GM18519 (cell line): ENCODE results near the gene RAPGEF2.
"Not testable (repeated sequence)": the region's sequence is repeated elsewhere in the genome, so short reads cannot be mapped to it uniquely, and the experiment has no call there.

ENCODE experiments used
- ATAC-seq: cut with Tn5 transposase; IDR thresholded peaks from one replicate; pipeline ENCODE4 v1.9.1; 2021; ENCODE audit warnings: mild to moderate bottlenecking, moderate library complexity; ENCODE audit not compliant: unreplicated experiment, low FRiP score

RAPGEF2 gene

GRCh38 chr4:159097144-159097543 lies 5.7 kb upstream of the RAPGEF2 start:
- ATAC-seq: no peak

DNA sequence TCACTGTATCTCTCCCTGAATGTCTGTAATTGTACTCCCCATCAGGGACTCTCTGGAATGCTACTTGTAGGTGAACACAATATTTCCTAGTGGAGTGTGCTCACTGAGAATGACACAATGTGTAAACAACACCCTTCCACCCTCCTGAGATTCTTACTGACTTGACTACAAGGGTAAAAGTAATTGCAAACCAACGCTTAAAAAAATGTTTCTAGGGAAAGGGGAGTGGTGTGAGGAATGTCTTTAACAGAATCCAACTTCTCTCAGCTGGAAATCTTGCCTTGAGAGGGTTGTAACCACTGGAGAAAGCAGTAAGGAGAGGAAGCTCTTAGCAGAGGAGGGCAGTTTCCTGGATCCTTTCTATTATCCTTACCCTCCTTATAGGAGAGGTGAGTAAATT lies 5.1 kb upstream of the RAPGEF2 start:
- no peak for ATAC-seq

GRCh38 chr4:159098482-159099127 lies 4.3 kb upstream of the RAPGEF2 start:
- no peak for ATAC-seq

DNA sequence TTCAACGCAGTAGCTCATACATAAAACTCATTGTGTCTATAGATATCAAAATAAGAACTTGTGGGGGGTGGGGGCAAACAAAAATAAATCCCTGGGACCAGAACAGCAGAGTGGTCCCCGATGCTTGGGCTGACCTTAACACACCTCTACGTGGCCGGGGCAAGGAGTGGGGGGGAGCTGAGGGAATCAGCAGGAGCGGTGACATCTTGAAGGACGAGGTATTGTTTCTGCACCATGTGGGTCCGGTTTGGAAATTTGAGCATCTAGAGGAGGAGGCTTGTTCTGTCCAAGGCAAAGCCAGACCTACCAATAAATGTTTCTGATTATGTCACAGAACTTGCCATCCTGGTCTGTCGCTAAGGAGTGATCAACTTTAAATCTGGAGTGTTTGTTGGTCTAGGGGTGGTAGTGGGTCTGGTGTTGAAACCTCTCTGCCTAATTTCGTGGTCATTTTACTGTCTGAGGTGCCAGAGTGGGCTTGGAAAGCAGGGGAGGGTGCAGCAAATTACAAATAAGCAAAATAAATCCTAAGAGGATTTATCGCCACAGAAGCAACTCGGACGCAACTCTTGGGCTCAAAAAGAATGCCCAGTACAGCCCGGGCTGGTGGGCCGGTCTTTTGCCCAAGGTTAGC lies 774 bp upstream of the RAPGEF2 start:
- no peak for ATAC-seq

DNA sequence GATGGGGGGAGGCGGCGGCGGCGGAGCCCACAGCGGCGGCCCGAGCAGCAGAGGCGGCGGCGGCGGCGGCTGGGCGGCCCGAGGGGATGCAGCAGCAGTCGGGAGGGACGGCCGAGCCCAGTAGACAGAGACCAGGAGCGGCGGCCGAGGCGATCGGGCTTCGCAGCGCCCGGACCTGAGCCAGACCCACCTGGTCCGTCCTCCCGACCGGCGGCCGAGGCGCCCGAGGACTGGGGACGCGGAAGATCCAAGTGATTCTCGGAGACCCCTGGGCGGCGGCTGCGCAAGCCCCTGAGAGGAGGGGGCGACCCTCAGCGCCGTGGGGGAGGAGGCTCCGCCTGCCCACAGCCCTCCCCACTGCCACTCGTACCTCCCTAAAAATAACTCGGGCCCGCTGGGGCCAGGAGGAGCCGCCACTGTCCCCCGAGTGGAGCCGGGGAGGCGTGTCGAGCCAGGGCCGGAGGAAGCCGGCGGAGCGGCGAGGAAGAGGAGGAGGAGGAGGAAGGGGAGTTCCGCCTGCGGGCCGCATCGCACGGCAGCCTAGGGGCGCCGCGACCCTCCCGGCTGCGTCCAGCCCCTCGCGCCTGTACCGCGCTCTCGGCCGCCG lies 608 bp downstream of the RAPGEF2 start:
- no peak for ATAC-seq

GRCh38 chr4:159104694-159105414 lies 2.0 kb downstream of the RAPGEF2 start:
- no peak for ATAC-seq

DNA sequence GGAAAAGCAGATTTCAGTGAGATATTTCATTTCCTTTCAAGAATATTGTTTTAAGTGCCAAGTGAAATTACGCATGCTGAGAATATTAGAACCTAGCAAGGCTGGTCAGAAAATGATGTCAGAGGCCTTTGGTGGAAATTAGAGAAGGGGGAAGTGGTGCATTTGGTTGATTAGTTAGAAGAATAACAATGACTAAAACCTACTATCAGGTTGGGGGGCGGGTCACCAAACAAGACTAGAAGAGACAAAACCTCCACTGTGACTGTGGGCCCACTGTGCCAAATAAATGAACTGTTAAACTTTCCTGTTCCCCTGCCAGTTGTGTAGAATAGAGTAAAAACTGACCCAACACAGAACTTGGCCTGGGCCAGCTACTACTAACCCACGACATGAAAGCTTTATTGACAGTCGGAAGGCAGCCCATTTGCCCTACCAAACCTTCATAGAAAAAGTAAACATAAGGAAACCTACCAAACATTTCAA lies 2.9 kb downstream of the RAPGEF2 start:
- no peak for ATAC-seq

DNA sequence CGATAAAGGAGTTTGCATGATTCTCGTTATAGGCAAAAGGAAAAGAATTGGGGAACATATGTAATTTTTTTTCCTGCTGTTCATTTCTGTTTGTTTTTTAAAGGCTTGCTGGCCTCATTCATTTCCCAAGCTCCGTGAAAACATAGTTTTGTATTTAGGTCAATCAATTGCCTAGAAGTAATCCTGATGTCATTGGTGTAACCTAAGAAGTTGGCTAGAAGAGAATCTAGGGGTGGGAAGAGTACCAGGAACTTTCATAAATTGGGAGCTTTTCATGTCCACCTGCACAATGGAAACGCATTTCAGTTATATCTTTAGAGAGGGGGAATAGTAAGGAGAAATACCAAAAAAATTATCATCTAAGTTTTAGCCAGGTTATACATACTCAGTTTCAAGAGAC lies 3.8 kb downstream of the RAPGEF2 start:
- no peak for ATAC-seq

DNA sequence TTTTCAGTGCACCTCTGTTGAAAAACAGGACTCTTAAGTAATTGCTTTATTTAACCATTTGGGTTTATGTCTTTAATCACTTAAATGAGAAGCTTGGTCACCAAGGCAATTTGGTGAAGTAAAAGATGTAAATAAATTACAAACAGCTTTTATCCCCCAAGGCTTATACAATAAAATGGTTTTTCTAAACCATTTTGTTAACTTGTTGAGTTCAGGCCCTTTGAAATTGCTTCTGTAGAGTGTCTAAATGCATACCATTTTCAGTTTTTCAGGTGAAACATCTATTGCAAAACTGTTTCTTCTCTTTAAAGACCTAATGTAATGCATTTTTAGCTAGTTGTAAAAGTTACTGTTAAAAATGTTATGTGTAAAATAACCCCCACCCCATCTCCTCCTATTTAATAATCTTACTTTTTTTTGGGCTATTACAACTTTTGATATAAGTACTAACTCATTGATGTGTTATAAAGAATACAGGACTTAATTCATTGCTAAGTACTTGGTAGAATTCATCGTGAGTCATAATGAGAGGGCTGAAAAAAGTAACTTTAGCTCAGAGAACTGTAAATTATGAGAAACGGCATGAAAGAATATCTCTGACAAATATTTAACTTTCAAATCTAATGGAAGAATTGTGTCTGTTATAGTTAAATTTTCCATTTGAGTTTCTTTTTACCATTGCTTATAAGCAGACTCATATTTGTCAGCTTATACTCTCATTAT lies 4.5 kb downstream of the RAPGEF2 start:
- ATAC-seq: no peak

DNA sequence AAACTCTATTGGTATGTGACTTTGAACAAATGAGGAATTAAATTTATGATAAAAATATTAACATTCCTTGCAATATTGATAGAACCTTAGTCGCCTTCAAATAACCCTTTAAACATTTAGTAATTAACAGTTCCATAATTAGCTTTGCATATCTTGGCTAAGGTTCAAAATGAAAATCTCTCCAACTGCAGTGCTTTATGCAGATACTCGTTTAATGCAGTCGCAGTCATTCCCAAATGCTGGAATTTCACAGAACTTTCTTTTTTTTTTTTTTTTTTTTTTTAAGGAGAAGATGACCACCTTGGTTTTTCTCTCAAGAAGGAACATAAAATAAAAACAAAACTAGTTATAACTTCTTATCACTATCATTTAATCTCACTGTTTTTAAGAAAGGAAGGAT lies 5.2 kb downstream of the RAPGEF2 start:
- no peak for ATAC-seq

GRCh38 chr4:159110961-159111360 lies 8.1 kb downstream of the RAPGEF2 start:
- no peak for ATAC-seq

- ATAC-seq: no peak
Observed at GRCh38 chr4:159111416-159111815, 8.5 kb downstream of the RAPGEF2 start.

- ATAC-seq: not testable (repeated sequence)
Observed at GRCh38 chr4:159113366-159113765, 10.5 kb downstream of the RAPGEF2 start.

- not testable (repeated sequence) for ATAC-seq
Observed at GRCh38 chr4:159116098-159116497, 13.2 kb downstream of the RAPGEF2 start.

- ATAC-seq: not testable (repeated sequence)
Observed at GRCh38 chr4:159116693-159117092, 13.8 kb downstream of the RAPGEF2 start.

DNA sequence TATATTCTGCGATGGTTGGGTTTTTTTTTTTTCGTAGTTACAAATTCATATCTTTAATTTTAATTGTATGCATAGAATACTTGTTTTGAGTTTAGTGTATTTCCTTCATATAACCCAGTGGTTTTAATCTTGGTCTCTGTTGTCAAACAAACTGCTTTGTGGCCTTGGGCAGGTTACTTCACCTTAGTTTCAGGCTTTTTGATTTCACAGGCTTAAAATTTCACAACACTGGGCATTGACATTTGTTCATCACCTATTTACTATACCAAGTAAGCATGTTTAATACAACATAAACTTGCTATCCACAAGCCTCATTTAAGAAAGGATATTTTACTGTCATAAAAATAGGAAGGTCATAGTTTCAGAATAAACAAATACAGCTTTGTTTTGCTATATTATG lies 14.7 kb downstream of the RAPGEF2 start:
- no peak for ATAC-seq

GRCh38 chr4:159117968-159118367 lies 15.1 kb downstream of the RAPGEF2 start:
- no peak for ATAC-seq

DNA sequence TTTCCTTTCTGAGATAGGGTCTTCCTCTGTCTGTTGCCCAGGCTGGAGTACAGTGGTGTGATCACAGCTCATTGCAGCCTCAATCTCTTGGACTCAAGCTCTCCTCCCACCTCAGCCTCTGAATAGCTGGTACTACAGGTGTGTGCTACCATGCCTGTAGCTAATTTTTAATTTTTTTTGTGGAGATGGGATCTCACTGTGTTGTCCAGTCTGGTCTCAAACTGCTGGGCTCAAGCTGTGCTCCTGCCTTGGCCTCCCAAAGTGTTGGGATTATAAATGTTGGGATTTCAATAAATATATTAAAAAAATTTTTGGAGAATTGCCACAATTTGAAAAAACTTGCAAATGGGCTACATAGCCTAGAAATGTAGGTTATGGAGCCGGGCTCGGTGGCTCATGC lies 18.5 kb downstream of the RAPGEF2 start:
- ATAC-seq: no peak

GRCh38 chr4:159126716-159127115 lies 23.8 kb downstream of the RAPGEF2 start:
- no peak for ATAC-seq

- no peak for ATAC-seq
Observed at GRCh38 chr4:159127745-159128518, 25.1 kb downstream of the RAPGEF2 start.
